GM12878 (cell line): ENCODE data around the gene TIMM21. TPM values are rescaled to one million over a fixed set of nuclear protein-coding genes. Genes with fewer than 3 reads are reported as not detected.

Experiments
- ATAC-seq: fragments of 200-7000 bp; cut with Tn5 transposase; 3 replicates; pipeline ENCODE4 v1.9.1; 2020; ENCODE audit warnings: mild to moderate bottlenecking, moderate library complexity
- BruUV-seq: library from RNA; stranded (reverse); fragments of 400-500 nt; replicated peaks from 2 replicates; lab custom pipeline; 2021; lab: Mats Ljungman, UMichigan
- CTCF ChIA-PET: fragments of 300-600 bp; sonication (Branson Sonifier 250); formaldehyde crosslinking; extraction: SDS; loops from one replicate; lab custom pipeline; 2021; ENCODE audit warnings: inconsistent platforms; lab: Yijun Ruan, JAX
- POLR2A ChIA-PET: fragments of 350-600 bp; formaldehyde crosslinking; extraction: SDS; loops from one replicate; lab custom pipeline; 2021; ENCODE audit warnings: inconsistent platforms; lab: Charles Lee
- RAD21 ChIA-PET: fragments of 300-600 bp; sonication (Branson Sonifier 250); formaldehyde crosslinking; loops from one replicate; lab custom pipeline; 2023; ENCODE audit warnings: antibody characterized with exemption; ENCODE audit not compliant: unreplicated experiment; lab: Charles Lee
- SMC1A ChIA-PET: fragments of 300-600 bp; sonication (Branson Sonifier 250); formaldehyde crosslinking; loops from one replicate; lab custom pipeline; 2023; ENCODE audit not compliant: unreplicated experiment, uncharacterized antibody; lab: Charles Lee
- DNase-seq: peaks from one replicate; pipeline ENCODE4 v3.0.0-alpha.2; 2011; ENCODE audit warnings: low read depth, low spot score
- FAIRE-seq: peaks from 3 replicates; lab custom pipeline; 2011; peaks lifted over from hg19 to GRCh38; lab: Jason Lieb, UNC
- H2AFZ ChIP-seq: 2 replicates; pipeline ENCODE4 v1.6.0; 2011; ENCODE audit warnings: low read depth, low read length, control low read depth; ENCODE audit not compliant: control insufficient read depth
- H3K27ac ChIP-seq: 2 replicates; pipeline ENCODE4 v1.5.1; 2011; ENCODE audit warnings: control low read depth; ENCODE audit not compliant: control insufficient read depth, insufficient read depth
- H3K27me3 ChIP-seq, 2 experiments: replicated peaks in 1 of 2; 2 replicates each; pipeline versions ENCODE4 v1.6.0 to v1.6.1; 2011; ENCODE audit warnings: low read length in 1 of 2; ENCODE audit not compliant: control insufficient read depth in 2 of 2, insufficient read depth in 2 of 2
- H3K36me3 ChIP-seq, 2 experiments: 2 replicates each; pipeline ENCODE4 v1.5.1; 2011; ENCODE audit warnings: low read length in 1 of 2; ENCODE audit not compliant: control insufficient read depth in 2 of 2, insufficient read depth in 2 of 2
- H3K4me1 ChIP-seq: 2 replicates; pipeline ENCODE4 v1.6.1; 2011; ENCODE audit warnings: mild to moderate bottlenecking, low read length, moderate library complexity, mixed read lengths; ENCODE audit not compliant: control insufficient read depth, insufficient read depth
- H3K4me2 ChIP-seq: 2 replicates; pipeline ENCODE4 v1.6.0; 2011; ENCODE audit warnings: control low read depth; ENCODE audit not compliant: control insufficient read depth, insufficient read depth
- H3K4me3 ChIP-seq: fragments of 200-600 bp; sonication (generic); 2 replicates; pipeline ENCODE4 v1.5.1; 2016
- H3K79me2 ChIP-seq: 2 replicates; pipeline ENCODE4 v1.6.0; 2011; ENCODE audit warnings: low read length; ENCODE audit not compliant: control insufficient read depth, insufficient read depth
- H3K9ac ChIP-seq: 2 replicates; pipeline ENCODE4 v1.8.0; 2011; ENCODE audit warnings: low read length, control low read depth, mixed read lengths; ENCODE audit not compliant: control insufficient read depth, insufficient read depth
- H3K9me3 ChIP-seq: replicated peaks from 3 replicates; pipeline ENCODE4 v1.5.1; 2011; ENCODE audit warnings: mild to moderate bottlenecking, low read length; ENCODE audit not compliant: control insufficient read depth, insufficient read depth
- H4K20me1 ChIP-seq: 2 replicates; pipeline ENCODE4 v1.6.0; 2011; ENCODE audit not compliant: control insufficient read depth, insufficient read depth
- ATF7 ChIP-seq: fragments of 450-650 bp; IDR thresholded peaks from 2 replicates; pipeline ENCODE4 v1.6.1; 2016; ENCODE audit warnings: low read depth, mild to moderate bottlenecking
- CBX3 ChIP-seq: fragments of 200-600 bp; sonication (generic); IDR thresholded peaks from 2 replicates; pipeline ENCODE4 v1.6.1; 2016; ENCODE audit warnings: low read depth, borderline replicate concordance
- CREB1 ChIP-seq: IDR thresholded peaks from 2 replicates; pipeline ENCODE4 v1.6.1; 2012; ENCODE audit warnings: low read depth, mild to moderate bottlenecking, inconsistent platforms
- KLF5 ChIP-seq: fragments of 450-650 bp; IDR thresholded peaks from 2 replicates; pipeline ENCODE4 v1.6.1; 2014; ENCODE audit warnings: mild to moderate bottlenecking; ENCODE audit not compliant: partially characterized antibody
- MEF2A ChIP-seq: IDR thresholded peaks from 2 replicates; pipeline ENCODE4 v1.6.1; 2011; ENCODE audit warnings: low read depth, mild to moderate bottlenecking, low read length, moderate library complexity; ENCODE audit not compliant: insufficient read depth
- POLR2A ChIP-seq: IDR thresholded peaks from 2 replicates; pipeline ENCODE4 v1.6.1; 2011; ENCODE audit warnings: low read depth, mild to moderate bottlenecking, low read length
- SIX5 ChIP-seq: IDR thresholded peaks from 2 replicates; pipeline ENCODE4 v1.6.1; 2011; ENCODE audit warnings: mild to moderate bottlenecking, low read depth, low read length, moderate library complexity; ENCODE audit not compliant: severe bottlenecking
- SMARCA5 ChIP-seq: fragments of 450-650 bp; IDR thresholded peaks from 2 replicates; pipeline ENCODE4 v1.6.1; 2017; ENCODE audit warnings: mild to moderate bottlenecking
- WRNIP1 ChIP-seq: IDR thresholded peaks from 2 replicates; pipeline ENCODE4 v1.6.1; 2011; ENCODE audit warnings: low read depth, low read length, improper control_type of control experiment, borderline replicate concordance
- ZNF274 ChIP-seq: IDR thresholded peaks from one replicate; pipeline ENCODE4 v1.8.0; 2011; ENCODE audit not compliant: insufficient read length, insufficient read depth
- WGBS: methylation state at CpG from one replicate; pipeline ENCODE4 v1.1.6; 2016; ENCODE audit warnings: low lambda C conversion rate; ENCODE audit not compliant: insufficient replicate concordance, insufficient coverage; ENCODE audit errors: missing lambda C conversion rate; 5-methylcytosine and 5-hydroxymethylcytosine counted together
- in situ Hi-C: fragments of 300-500 bp; cut with MboI; formaldehyde crosslinking; loops from 9 replicates; pipeline ENCODE4 v1.14.3; 2018; ENCODE audit warnings: mixed read lengths
- intact Hi-C: fragments of 100-400 bp; cut with micrococcal nuclease; formaldehyde crosslinking; loops from one replicate; pipeline ENCODE4 v1.14.2; 2022; ENCODE audit not compliant: unreplicated experiment
- polyA plus RNA-seq, 11 experiments: library from polyadenylated mRNA; depleted of rRNA in 4 of 11; unstranded in 6 of 11; stranded (reverse) in 5 of 11; fragments of >200 nt; fragmentation: Nextera tagmentation in 4 of 11; fragmentation: Illumina TruSeq in 1 of 11; extraction: Ambion mirVana in 4 of 11; extraction: Trizol in 1 of 11; gene quantifications; 1 replicate in 1 of 11; 2 replicates in 10 of 11; pipeline versions ENCODE4 v1.2.1 to v1.2.3, GENCODE V29; 2011 to 2016; ENCODE audit warnings: inconsistent platforms in 2 of 11, missing spikeins in 2 of 11, low read depth in 1 of 11
- total RNA-seq, 4 experiments: library from RNA; depleted of rRNA in 3 of 4; stranded (reverse); fragments of >200 nt in 3 of 4; fragmentation: Illumina TruSeq in 1 of 4; extraction: Trizol in 1 of 4; gene quantifications; 2 replicates each; pipeline versions ENCODE4 v1.2.1 to v1.2.3, GENCODE V29; 2013 to 2021
- TF ChIP-seq, protein P1 (sequence below): IDR thresholded peaks from 2 replicates; pipeline ENCODE4 v1.6.1; 2011; ENCODE audit warnings: mild to moderate bottlenecking, low read depth, low read length, moderate library complexity; ENCODE audit not compliant: insufficient replicate concordance
- TF ChIP-seq, protein P2 (sequence below): fragments of 450-650 bp; conservative IDR thresholded peaks from 2 replicates; pipeline ENCODE4 v1.6.1; 2017; ENCODE audit warnings: mild to moderate bottlenecking, moderate library complexity

Gene TIMM21
- total and polyA plus RNA-seq, 10 of the 15 experiments (the other 5 are each of a cell fraction or from before 2014, with no cell fraction given), result 39.5 to 203 (median 83.4) TPM

DNA sequence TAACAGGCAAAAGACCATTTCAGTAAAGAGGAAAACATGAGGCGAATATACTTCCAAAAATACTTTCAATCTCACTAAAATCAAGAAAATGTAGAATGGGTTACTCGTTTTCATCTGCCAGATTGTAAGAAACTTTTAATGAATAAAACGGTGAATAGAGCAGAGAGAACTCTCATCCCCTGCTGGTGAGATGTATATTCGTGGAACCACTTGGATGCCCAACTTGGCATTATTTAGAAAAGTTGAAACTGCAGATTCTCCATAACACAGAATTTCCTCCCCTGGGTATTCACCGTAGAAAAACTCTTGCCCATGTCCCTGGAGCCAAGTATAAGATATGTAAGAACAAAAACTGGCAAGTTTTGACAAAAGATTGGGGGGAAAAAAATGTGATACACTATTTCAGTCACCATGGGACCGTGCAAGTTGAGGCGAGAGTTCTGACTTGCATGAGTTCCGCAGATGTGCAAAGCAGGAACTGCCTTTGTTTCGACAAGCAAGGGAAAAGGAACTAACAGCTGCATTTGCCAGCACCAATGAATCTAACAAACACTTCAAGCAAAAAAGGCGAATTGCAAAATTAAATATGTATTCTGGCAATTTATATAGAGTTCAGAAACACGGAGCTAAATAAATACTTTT is 14.8 kb downstream of the TIMM21 start:
- CTCF ChIA-PET, result no interaction called here
- Histone ChIP-seq H3K9ac (no peak overlapping the region), H3K79me2 (no peaks in the 10 kb centered on the region), H3K4me2 (no peak overlapping the region), H3K4me3 (no peak overlapping the region), H3K27ac (no peak overlapping the region), H3K36me3 (peaks cover 0 to 6% of the 10 kb centered on the region in 2 experiments; a peak in 3 of 4 replicates), H3K4me1 (no peaks in the 10 kb centered on the region), H4K20me1 (no peaks in the 10 kb centered on the region), H2AFZ (no peak overlapping the region; the same call in 1 of the 2 replicates), H3K27me3 (no peaks in the 10 kb centered on the region), H3K9me3 (no peaks in the 10 kb centered on the region)
- DNase-seq (no peak), FAIRE-seq (no peak), ATAC-seq (no peak)
- TF ChIP-seq CREB1, result no peak
- no peak for TF ChIP-seq ATF7
- TF ChIP-seq, protein P1, sequence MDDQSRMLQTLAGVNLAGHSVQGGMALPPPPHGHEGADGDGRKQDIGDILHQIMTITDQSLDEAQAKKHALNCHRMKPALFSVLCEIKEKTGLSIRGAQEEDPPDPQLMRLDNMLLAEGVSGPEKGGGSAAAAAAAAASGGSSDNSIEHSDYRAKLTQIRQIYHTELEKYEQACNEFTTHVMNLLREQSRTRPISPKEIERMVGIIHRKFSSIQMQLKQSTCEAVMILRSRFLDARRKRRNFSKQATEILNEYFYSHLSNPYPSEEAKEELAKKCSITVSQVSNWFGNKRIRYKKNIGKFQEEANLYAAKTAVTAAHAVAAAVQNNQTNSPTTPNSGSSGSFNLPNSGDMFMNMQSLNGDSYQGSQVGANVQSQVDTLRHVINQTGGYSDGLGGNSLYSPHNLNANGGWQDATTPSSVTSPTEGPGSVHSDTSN, result no peak
- no peak for TF ChIP-seq SMARCA5
- TF ChIP-seq POLR2A, result no peak
- no peak for TF ChIP-seq MEF2A
- TF ChIP-seq WRNIP1, result no peak
- TF ChIP-seq, protein P2, sequence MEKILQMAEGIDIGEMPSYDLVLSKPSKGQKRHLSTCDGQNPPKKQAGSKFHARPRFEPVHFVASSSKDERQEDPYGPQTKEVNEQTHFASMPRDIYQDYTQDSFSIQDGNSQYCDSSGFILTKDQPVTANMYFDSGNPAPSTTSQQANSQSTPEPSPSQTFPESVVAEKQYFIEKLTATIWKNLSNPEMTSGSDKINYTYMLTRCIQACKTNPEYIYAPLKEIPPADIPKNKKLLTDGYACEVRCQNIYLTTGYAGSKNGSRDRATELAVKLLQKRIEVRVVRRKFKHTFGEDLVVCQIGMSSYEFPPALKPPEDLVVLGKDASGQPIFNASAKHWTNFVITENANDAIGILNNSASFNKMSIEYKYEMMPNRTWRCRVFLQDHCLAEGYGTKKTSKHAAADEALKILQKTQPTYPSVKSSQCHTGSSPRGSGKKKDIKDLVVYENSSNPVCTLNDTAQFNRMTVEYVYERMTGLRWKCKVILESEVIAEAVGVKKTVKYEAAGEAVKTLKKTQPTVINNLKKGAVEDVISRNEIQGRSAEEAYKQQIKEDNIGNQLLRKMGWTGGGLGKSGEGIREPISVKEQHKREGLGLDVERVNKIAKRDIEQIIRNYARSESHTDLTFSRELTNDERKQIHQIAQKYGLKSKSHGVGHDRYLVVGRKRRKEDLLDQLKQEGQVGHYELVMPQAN, result no peak
- no peak for TF ChIP-seq CBX3
- no peak for TF ChIP-seq KLF5
- no peak for TF ChIP-seq ZNF274
- no peak for TF ChIP-seq SIX5
- BruUV-seq, result no TSS peak
- SMC1A ChIA-PET, result interaction anchor here (0.6 kb wide), 1 partner anchor 345 kb away, joined by 3 read pairs; no protein-coding TSS in a partner anchor
- in situ Hi-C loops (no loop called here), intact Hi-C loops (no loop called here)
- 61% methylated on average over 11 of the region's 11 CpGs for WGBS
- RAD21 ChIA-PET, result no interaction called here
- POLR2A ChIA-PET, result no interaction called here
